ENCODE data around the gene PPARG. TPM values are rescaled to one million over a fixed set of nuclear protein-coding genes. Genes with fewer than 3 reads are reported as not detected.
"Not testable (repeated sequence)": the region's sequence is repeated elsewhere in the genome, so short reads cannot be mapped to it uniquely, and the experiment has no call there.

Gene PPARG
- total RNA-seq, 4 donors from 2014 or later, result 26.4 to 46.4 (median 37.4) TPM

DNA sequence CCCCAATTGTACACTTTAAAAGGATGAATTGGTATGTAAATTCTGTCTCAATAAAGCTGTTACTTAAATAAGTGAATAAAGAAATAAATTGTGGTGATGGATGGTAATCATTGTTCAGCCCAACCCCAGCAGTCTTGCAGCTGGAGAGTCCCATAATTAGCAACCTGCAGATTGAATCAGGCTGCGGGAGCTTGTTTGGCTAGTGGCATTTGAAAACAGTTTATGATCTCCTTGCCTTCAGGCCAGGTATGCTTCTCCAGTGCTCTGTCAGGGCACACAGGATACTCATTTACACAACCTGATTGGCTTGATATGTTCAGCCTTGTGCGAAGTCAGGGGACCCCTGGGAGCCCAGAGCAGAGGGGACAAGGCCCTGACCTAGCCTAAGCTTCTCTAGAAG, 178.9 kb downstream of the PPARG start:
- peak in 1 of 3 donors; percentile 5 for DNase-seq
- Histone ChIP-seq H3K4me1 (peaks cover 0 to 2% (median 0%) of the 10 kb centered on the region in 4 donors), H3K9me3 (no peaks in the 10 kb centered on the region), H3K27ac (no peak overlapping the region), H3K4me3 (no peak overlapping the region), H3K36me3 (no peaks in the 10 kb centered on the region), H3K27me3 (no peaks in the 10 kb centered on the region)
- TF ChIP-seq POLR2A (IDR thresholded peaks at IDR 0.05) (no peak), CTCF (IDR thresholded peaks at IDR 0.05) (no peak)

DNA sequence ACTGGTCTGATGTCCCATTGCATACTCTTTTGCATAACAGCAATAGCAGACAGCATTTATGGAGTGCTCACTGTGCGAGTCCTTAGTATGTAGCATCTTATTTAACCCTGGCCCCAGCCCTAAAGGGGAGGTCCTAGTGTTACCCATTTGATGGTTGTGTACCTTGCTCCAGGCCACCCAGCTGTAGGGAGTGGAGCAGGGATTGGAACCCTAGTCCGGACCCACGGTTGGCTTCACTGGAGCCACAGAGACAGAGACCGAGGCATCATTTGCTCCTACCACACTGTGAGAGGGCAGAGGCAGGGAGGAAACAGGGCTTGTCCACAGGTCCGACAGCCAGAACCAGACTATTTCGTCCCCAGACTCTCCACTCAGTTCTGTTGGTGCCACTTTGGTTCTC, 179.4 kb downstream of the PPARG start:
- Histone ChIP-seq H3K9me3 (no peaks in the 10 kb centered on the region), H3K36me3 (no peaks in the 10 kb centered on the region), H3K27me3 (no peaks in the 10 kb centered on the region), H3K27ac (no peak overlapping the region), H3K4me1 (no peaks in the 10 kb centered on the region), H3K4me3 (no peak overlapping the region)
- DNase-seq, result no peak
- TF ChIP-seq CTCF (IDR thresholded peaks at IDR 0.05) (no peak), POLR2A (IDR thresholded peaks at IDR 0.05) (no peak)

GRCh38 chr3:12468757-12469156, 179.9 kb downstream of the PPARG start:
- TF ChIP-seq POLR2A (IDR thresholded peaks at IDR 0.05) (no peak), CTCF (IDR thresholded peaks at IDR 0.05) (no peak)
- H3K27ac ChIP-seq, result no peak overlapping the region
- DNase-seq, result no peak

DNA sequence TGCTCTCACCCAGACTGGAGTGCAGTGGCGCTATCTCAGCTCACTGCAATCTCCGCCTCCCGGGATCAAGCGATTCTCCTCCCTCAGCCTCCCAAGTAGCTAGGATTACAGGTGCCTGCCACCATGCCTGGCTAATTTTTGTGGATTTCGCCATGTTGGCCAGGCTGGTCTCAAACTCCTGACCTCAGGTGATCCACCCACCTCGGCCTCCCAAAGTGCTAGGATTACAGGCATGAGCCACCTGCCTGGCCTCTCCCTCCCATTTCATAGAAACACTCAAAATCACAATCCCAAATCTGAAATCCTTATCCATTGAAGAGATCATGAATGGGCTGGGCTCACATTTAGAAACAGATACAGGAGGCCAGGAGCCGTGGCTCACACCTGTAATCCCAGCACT, 180.4 kb downstream of the PPARG start:
- not testable (repeated sequence) for H3K36me3 ChIP-seq, H3K27ac ChIP-seq, H3K4me1 ChIP-seq, H3K9me3 ChIP-seq, H3K27me3 ChIP-seq, DNase-seq, H3K4me3 ChIP-seq

More at GRCh38 chr3:12468757-12469156, 179.9 kb downstream of the PPARG start:
- Histone ChIP-seq H3K4me1 (no peaks in the 10 kb centered on the region), H3K4me3 (no peak overlapping the region), H3K27me3 (no peaks in the 10 kb centered on the region), H3K36me3 (no peaks in the 10 kb centered on the region), H3K9me3 (no peaks in the 10 kb centered on the region)

- no peaks in the 10 kb centered on the region for H3K27me3 ChIP-seq
- TF ChIP-seq POLR2A (IDR thresholded peaks at IDR 0.05) (no peak), CTCF (IDR thresholded peaks at IDR 0.05) (no peak)
- no peak for DNase-seq
- H3K4me3 ChIP-seq, result no peak overlapping the region
- no peaks in the 10 kb centered on the region for H3K36me3 ChIP-seq
- H3K9me3 ChIP-seq, result no peaks in the 10 kb centered on the region
- H3K4me1 ChIP-seq, result no peaks in the 10 kb centered on the region
- H3K27ac ChIP-seq, result no peak overlapping the region
These were observed 181.2 kb downstream of the PPARG start for GRCh38 chr3:12470111-12470510.

DNA sequence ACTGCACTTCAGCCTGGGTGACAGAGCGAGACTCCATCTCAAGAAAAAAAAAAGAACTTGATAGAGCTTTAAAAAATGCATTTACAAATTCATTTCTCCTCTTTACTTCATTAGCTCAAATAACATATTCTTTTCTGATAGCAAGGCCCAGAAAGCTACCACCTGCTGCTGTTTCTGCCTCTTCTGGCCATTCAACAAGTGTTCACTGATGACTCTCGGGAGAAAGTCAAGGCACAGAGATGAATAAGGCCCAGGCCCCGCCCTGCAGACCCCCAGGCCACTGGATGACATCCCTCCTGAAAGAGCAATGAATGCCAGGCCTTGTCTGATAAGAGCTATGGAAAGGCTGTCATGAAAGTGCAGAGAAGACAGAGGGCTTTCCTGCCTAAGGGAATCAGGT, 181.8 kb downstream of the PPARG start:
- Histone ChIP-seq H3K36me3 (no peaks in the 10 kb centered on the region), H3K27me3 (no peaks in the 10 kb centered on the region), H3K4me3 (no peak overlapping the region), H3K4me1 (no peaks in the 10 kb centered on the region), H3K27ac (no peak overlapping the region), H3K9me3 (no peaks in the 10 kb centered on the region)
- no peak for TF ChIP-seq CTCF (IDR thresholded peaks at IDR 0.05)
- no peak for TF ChIP-seq POLR2A (IDR thresholded peaks at IDR 0.05)
- DNase-seq, result no peak

Data from Peyer's patch (tissue), 4 donors.